Vagina (tissue), 2 donors: ENCODE results near the gene MSRB1.

ENCODE experiments used
- POLR2AphosphoS5 ChIP-seq, 2 donors: sonication (generic); formaldehyde crosslinking; IDR thresholded peaks; one replicate each; pipeline ENCODE4 v1.9.0; 2017; ENCODE audit warnings: antibody characterized with exemption in 2 of 2, mild to moderate bottlenecking in 2 of 2, low read depth in 1 of 2; ENCODE audit not compliant: insufficient read depth in 1 of 2
- TF ChIP-seq, protein P1 (sequence below), 3 experiments: fragments of 450-650 bp in 2 of 3; fragments of 200-600 bp in 1 of 3; sonication (generic) in 1 of 3; IDR thresholded peaks; one replicate each; pipeline ENCODE4 v1.5.1; 2017 to 2019; ENCODE audit warnings: antibody characterized with exemption in 3 of 3, mild to moderate bottlenecking in 2 of 3, moderate library complexity in 2 of 3

DNA sequence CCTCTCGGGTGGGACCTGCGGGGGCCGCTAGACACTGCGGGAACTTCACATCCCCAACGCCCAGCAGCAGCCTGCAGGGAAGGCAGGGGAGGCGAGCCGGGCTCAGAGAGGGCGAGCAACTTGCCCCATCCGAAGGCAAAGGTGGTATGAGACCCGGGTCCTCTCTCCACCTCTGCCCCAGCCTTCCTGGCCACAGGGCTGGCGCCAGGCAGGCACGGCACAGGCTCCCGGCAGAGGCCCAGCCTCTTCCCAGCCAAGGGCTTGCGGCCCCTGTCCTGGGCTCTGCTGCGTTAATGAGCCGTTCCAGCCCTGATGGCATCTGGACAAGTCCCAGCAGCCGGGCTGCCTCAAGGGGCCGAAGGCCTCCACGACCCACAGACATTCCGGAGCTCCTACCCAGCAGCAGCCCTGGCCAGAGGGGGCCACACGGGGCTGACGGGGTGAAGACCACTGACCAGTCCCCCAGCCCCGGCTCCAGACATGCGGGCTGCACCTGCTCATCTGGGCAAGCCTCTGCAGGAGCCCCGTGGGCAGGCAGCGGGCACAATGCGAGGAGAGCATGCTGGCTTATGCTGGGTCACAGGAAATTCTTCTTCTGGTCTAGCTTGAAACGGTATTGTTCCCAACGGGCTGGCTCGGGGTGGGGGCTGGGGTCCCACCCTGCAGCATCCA, 23.5 kb downstream of the MSRB1 start:
- TF ChIP-seq, protein P1, sequence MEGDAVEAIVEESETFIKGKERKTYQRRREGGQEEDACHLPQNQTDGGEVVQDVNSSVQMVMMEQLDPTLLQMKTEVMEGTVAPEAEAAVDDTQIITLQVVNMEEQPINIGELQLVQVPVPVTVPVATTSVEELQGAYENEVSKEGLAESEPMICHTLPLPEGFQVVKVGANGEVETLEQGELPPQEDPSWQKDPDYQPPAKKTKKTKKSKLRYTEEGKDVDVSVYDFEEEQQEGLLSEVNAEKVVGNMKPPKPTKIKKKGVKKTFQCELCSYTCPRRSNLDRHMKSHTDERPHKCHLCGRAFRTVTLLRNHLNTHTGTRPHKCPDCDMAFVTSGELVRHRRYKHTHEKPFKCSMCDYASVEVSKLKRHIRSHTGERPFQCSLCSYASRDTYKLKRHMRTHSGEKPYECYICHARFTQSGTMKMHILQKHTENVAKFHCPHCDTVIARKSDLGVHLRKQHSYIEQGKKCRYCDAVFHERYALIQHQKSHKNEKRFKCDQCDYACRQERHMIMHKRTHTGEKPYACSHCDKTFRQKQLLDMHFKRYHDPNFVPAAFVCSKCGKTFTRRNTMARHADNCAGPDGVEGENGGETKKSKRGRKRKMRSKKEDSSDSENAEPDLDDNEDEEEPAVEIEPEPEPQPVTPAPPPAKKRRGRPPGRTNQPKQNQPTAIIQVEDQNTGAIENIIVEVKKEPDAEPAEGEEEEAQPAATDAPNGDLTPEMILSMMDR (IDR thresholded peaks at IDR 0.05), result no peak
- no peak for TF ChIP-seq POLR2AphosphoS5 (IDR thresholded peaks at IDR 0.05; ENCODE audit: insufficient read depth in 1 of 2, low read depth in 1 of 2)
